Spleen (tissue), 7 donors: ENCODE measurements around the gene NT5C1A.

Source experiments
- POLR2A ChIP-seq, 3 donors: fragments of 450-650 bp; IDR thresholded peaks; one replicate each; pipeline ENCODE4 v1.5.1; 2017; ENCODE audit warnings: antibody characterized with exemption in 3 of 3, mild to moderate bottlenecking in 1 of 3
- TF ChIP-seq, protein P1 (sequence below), 11 experiments: fragments of 200-600 bp in 7 of 11; fragments of 450-650 bp in 4 of 11; sonication (generic) in 4 of 11; IDR thresholded peaks in 8 of 11; conservative IDR thresholded peaks in 3 of 11; 1 replicate in 7 of 11; 2 replicates in 4 of 11; pipeline versions ENCODE4 v1.4.0 to v1.8.0; 2016 to 2021; ENCODE audit warnings: antibody characterized with exemption in 11 of 11, inconsistent platforms in 4 of 11, mild to moderate bottlenecking in 1 of 11
- donor health status: DM: no; HTN: no; CAD: no; lungs with moderate emphysema.
- donor health status: DM: no; HTN: no; CAD: no.
- donor health status: DM: no; HTN: no; CAD: no.

DNA sequence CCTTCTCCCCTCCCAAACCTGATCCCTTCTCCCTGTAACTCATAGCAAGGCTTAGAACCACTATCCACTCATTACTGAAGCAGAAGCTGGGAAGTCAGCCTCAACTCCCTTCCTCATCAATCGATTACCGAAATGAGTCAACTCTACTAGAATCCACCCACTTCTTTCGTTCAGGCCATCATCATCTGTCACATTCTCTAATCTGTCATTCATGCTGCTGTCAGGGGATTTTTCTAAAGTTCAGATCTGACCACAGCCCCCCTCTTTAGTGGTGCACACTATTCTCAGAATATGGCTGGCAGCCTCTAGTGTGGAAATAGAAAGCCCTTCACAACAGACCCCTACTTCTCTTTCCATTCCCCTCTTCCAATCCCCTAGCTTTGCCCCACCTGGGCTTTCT lies 5.1 kb downstream of the NT5C1A start:
- TF ChIP-seq, protein P1, sequence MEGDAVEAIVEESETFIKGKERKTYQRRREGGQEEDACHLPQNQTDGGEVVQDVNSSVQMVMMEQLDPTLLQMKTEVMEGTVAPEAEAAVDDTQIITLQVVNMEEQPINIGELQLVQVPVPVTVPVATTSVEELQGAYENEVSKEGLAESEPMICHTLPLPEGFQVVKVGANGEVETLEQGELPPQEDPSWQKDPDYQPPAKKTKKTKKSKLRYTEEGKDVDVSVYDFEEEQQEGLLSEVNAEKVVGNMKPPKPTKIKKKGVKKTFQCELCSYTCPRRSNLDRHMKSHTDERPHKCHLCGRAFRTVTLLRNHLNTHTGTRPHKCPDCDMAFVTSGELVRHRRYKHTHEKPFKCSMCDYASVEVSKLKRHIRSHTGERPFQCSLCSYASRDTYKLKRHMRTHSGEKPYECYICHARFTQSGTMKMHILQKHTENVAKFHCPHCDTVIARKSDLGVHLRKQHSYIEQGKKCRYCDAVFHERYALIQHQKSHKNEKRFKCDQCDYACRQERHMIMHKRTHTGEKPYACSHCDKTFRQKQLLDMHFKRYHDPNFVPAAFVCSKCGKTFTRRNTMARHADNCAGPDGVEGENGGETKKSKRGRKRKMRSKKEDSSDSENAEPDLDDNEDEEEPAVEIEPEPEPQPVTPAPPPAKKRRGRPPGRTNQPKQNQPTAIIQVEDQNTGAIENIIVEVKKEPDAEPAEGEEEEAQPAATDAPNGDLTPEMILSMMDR (IDR thresholded peaks at IDR 0.05 in 8 of 11, conservative IDR thresholded peaks at IDR 0.05 in 3 of 11), result no peak
- no peak for TF ChIP-seq POLR2A (IDR thresholded peaks at IDR 0.05)
